ENCODE data around the gene SORL1. TPM values are rescaled to one million over a fixed set of nuclear protein-coding genes. Genes with fewer than 3 reads are reported as not detected.

SORL1 gene
- total and polyA plus RNA-seq, 2 experiments from 2014 or later: 0.26 to 0.54 TPM

DNA sequence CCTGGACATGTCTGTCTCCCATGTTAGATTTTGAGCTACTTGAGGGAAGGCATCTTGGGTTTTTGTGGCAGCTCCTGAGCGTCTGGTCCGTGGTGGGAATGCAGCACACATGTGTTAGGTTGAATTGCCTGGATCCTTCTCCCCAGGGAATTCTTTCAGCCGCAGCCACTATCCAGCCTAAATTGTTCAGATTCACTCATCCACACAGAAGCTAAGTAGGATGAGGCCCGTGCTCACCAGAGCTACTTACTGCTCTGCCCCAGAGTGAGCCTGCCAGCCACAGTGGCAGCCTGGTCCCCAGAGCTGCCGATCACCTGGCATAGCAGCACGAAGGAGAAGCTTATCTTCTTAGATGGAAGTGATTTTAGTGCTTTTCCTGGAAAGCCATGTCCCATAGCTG, 35.1 kb downstream of the SORL1 start:
- no peak for DNase-seq

DNA sequence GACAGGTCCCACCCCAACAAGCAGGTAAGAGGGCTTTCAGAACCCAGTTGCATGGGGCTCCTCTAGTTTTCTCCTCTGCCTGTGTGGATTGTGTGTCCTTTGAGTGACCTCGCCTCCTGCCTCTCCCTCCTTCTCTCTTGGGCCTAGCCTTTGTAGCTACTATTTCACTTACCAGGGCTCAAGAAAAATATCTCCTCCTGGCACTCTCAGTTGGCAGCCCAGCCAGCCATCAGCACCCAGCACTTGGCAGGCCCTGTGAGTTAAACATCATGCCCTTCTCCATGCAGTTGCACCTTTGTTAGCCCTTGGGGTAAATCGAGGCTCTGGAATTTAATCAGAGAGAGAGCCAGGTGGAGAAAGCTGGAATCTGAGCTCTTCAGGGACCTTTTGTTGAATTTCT, 36.1 kb downstream of the SORL1 start:
- in situ Hi-C loops (cut with MboI): no loop called here
- no peak overlapping the region for H3K9ac ChIP-seq
- no peak overlapping the region for H2AFZ ChIP-seq
- H3K4me3 ChIP-seq: no peak overlapping the region
- peaks cover 19% of the 10 kb centered on the region for H3K27me3 ChIP-seq (replicated peaks; ENCODE audit: insufficient read depth)
- WGBS, 2 experiments (ENCODE audit: low coverage in 1 of 2, low lambda C conversion rate in 2 of 2, missing lambda C conversion rate in 2 of 2): 43 to 52% methylated on average over 2 of the region's 2 CpGs
- H3K36me3 ChIP-seq (ENCODE audit: low read depth): no peaks in the 10 kb centered on the region
- H3K9me3 ChIP-seq (ENCODE audit: low read depth): no peaks in the 10 kb centered on the region
- DNase-seq: no peak
- no peaks in the 10 kb centered on the region for H3K79me2 ChIP-seq (ENCODE audit: insufficient read depth)
- no peak overlapping the region for H3K27ac ChIP-seq
- TF ChIP-seq EZH2 (IDR thresholded peaks at IDR 0.05; ENCODE audit: insufficient read depth, poor library complexity, severe bottlenecking) (no peak), EZH2phosphoT487 (IDR thresholded peaks at IDR 0.05; ENCODE audit: insufficient read depth, low read depth) (no peak)
- no peak overlapping the region for H3K4me2 ChIP-seq (ENCODE audit: unreplicated experiment)
- no peaks in the 10 kb centered on the region for H3K9me2 ChIP-seq (ENCODE audit: insufficient read depth)
- H3K4me1 ChIP-seq (ENCODE audit: insufficient read depth): no peaks in the 10 kb centered on the region
- no peaks in the 10 kb centered on the region for H4K20me1 ChIP-seq (ENCODE audit: insufficient read depth)
- no peaks in the 10 kb centered on the region for H3F3A ChIP-seq (ENCODE audit: insufficient read depth)

More for the DNA sequence above, 35.1 kb downstream of the SORL1 start:
- Histone ChIP-seq H3K36me3 (ENCODE audit: low read depth) (no peaks in the 10 kb centered on the region), H3K9ac (no peak overlapping the region), H4K20me1 (ENCODE audit: insufficient read depth) (no peaks in the 10 kb centered on the region), H3F3A (ENCODE audit: insufficient read depth) (no peaks in the 10 kb centered on the region), H3K4me2 (ENCODE audit: unreplicated experiment) (no peak overlapping the region), H3K4me1 (ENCODE audit: insufficient read depth) (no peaks in the 10 kb centered on the region), H3K4me3 (no peak overlapping the region), H3K27me3 (replicated peaks; ENCODE audit: insufficient read depth) (peaks cover 12% of the 10 kb centered on the region), H3K79me2 (ENCODE audit: insufficient read depth) (no peaks in the 10 kb centered on the region), H3K27ac (no peak overlapping the region), H2AFZ (no peak overlapping the region), H3K9me2 (ENCODE audit: insufficient read depth) (no peaks in the 10 kb centered on the region), H3K9me3 (ENCODE audit: low read depth) (no peaks in the 10 kb centered on the region)
- TF ChIP-seq EZH2phosphoT487 (IDR thresholded peaks at IDR 0.05; ENCODE audit: insufficient read depth, low read depth) (no peak), EZH2 (IDR thresholded peaks at IDR 0.05; ENCODE audit: insufficient read depth, poor library complexity, severe bottlenecking) (no peak)
- in situ Hi-C loops (cut with MboI): no loop called here
- 54 to 67% methylated on average over 6 of the region's 6 CpGs for WGBS, 2 experiments (ENCODE audit: low coverage in 1 of 2, low lambda C conversion rate in 2 of 2, missing lambda C conversion rate in 2 of 2)

DNA sequence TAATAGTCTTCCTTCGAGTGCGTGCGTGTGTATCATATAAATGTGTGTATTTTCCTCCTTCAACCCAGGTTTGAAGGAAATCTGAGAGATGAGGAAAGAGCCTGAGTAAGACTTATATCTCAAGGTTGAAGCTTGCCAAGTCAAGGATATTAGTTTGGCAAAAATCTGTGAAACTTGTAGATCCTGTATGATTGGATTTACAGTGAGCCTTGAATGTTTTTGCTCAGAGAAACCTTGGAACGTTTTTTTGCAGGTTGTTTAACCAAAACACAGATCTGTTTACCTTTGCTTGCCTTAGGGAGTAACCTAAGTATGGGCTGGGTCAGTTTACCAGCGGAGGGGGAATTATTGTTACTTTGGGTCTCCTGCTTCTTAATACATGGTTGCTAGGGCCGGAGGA, 36.5 kb downstream of the SORL1 start:
- Histone ChIP-seq H3K9me3 (ENCODE audit: low read depth) (no peaks in the 10 kb centered on the region), H2AFZ (no peak overlapping the region), H3K27ac (no peak overlapping the region), H3K4me1 (ENCODE audit: insufficient read depth) (no peaks in the 10 kb centered on the region), H3K79me2 (ENCODE audit: insufficient read depth) (no peaks in the 10 kb centered on the region), H3K36me3 (ENCODE audit: low read depth) (no peaks in the 10 kb centered on the region), H3K4me3 (no peak overlapping the region), H3F3A (ENCODE audit: insufficient read depth) (no peaks in the 10 kb centered on the region), H3K9ac (no peak overlapping the region), H3K9me2 (ENCODE audit: insufficient read depth) (no peaks in the 10 kb centered on the region), H3K27me3 (replicated peaks; ENCODE audit: insufficient read depth) (peaks cover 21% of the 10 kb centered on the region), H3K4me2 (ENCODE audit: unreplicated experiment) (no peak overlapping the region), H4K20me1 (ENCODE audit: insufficient read depth) (no peaks in the 10 kb centered on the region)
- 61 to 65% methylated on average over 6 of the region's 6 CpGs for WGBS, 2 experiments (ENCODE audit: low coverage in 1 of 2, low lambda C conversion rate in 2 of 2, missing lambda C conversion rate in 2 of 2)
- TF ChIP-seq EZH2phosphoT487 (IDR thresholded peaks at IDR 0.05; ENCODE audit: insufficient read depth, low read depth) (no peak), EZH2 (IDR thresholded peaks at IDR 0.05; ENCODE audit: insufficient read depth, poor library complexity, severe bottlenecking) (no peak)
- DNase-seq: no peak
- in situ Hi-C loops (cut with MboI): no loop called here

DNA sequence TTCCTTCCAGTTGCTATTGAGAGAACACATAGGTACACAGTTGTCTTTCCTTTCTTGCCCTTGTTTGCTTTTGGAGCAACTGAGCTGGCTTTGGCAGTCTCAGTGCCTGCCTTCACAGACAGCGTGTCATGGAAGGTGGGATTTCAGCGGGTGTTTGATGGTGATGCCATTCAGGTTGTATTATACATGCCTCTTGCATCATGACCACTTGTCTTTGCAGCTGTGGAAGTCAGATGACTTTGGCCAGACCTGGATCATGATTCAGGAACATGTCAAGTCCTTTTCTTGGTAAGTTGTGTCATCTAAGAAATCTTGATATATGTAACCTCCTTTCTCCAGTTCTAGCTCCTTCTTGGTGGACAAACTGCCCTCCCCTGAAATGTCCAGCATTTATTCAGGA, 37.7 kb downstream of the SORL1 start:
- H2AFZ ChIP-seq: no peak overlapping the region
- H3K9me2 ChIP-seq (ENCODE audit: insufficient read depth): no peaks in the 10 kb centered on the region
- in situ Hi-C loops (cut with MboI): no loop called here
- no peak overlapping the region for H3K4me2 ChIP-seq (ENCODE audit: unreplicated experiment)
- H4K20me1 ChIP-seq (ENCODE audit: insufficient read depth): no peaks in the 10 kb centered on the region
- no peaks in the 10 kb centered on the region for H3F3A ChIP-seq (ENCODE audit: insufficient read depth)
- H3K4me3 ChIP-seq: no peak overlapping the region
- 71 to 80% methylated on average over 2 of the region's 2 CpGs for WGBS, 2 experiments (ENCODE audit: low coverage in 1 of 2, low lambda C conversion rate in 2 of 2, missing lambda C conversion rate in 2 of 2)
- H3K9ac ChIP-seq: no peak overlapping the region
- H3K9me3 ChIP-seq (ENCODE audit: low read depth): no peaks in the 10 kb centered on the region
- no peaks in the 10 kb centered on the region for H3K4me1 ChIP-seq (ENCODE audit: insufficient read depth)
- no peaks in the 10 kb centered on the region for H3K79me2 ChIP-seq (ENCODE audit: insufficient read depth)
- no peak for DNase-seq
- H3K36me3 ChIP-seq (ENCODE audit: low read depth): no peaks in the 10 kb centered on the region
- no peak overlapping the region for H3K27ac ChIP-seq
- TF ChIP-seq EZH2 (IDR thresholded peaks at IDR 0.05; ENCODE audit: insufficient read depth, poor library complexity, severe bottlenecking) (no peak), EZH2phosphoT487 (IDR thresholded peaks at IDR 0.05; ENCODE audit: insufficient read depth, low read depth) (no peak)
- peaks cover 33% of the 10 kb centered on the region for H3K27me3 ChIP-seq (replicated peaks; ENCODE audit: insufficient read depth)

Measured in GM23248 (cell line).